Naive B cell (primary cell): ENCODE measurements around the gene PPP4C. TPM values are rescaled to one million over a fixed set of nuclear protein-coding genes. Genes with fewer than 3 reads are reported as not detected.

Experiments
- ATAC-seq, 2 donors: fragments of 150-1000 bp; cut with Tn5 transposase; 2 replicates each; pipeline ENCODE4 v1.10.0; 2021; ENCODE audit warnings: low read depth in 2 of 2, mild to moderate bottlenecking in 2 of 2, moderate library complexity in 2 of 2
- DNase-seq: peaks from one replicate; pipeline ENCODE4 v3.0.0; 2022
- H3K27ac Mint-ChIP-seq, 6 donors: one replicate each; pipeline ENCODE4 v1.8.0; 2020 to 2022; ENCODE audit warnings: mild to moderate bottlenecking in 6 of 6, mixed read lengths in 6 of 6, moderate library complexity in 5 of 6, inconsistent platforms in 2 of 6
- H3K27me3 Mint-ChIP-seq, 3 donors: one replicate each; pipeline ENCODE4 v1.8.0; 2021 to 2022; ENCODE audit warnings: mixed read lengths in 3 of 3, mild to moderate bottlenecking in 1 of 3
- H3K36me3 Mint-ChIP-seq, 2 donors: one replicate each; pipeline ENCODE4 v1.8.0; 2020 to 2022; ENCODE audit warnings: mixed read lengths in 2 of 2, inconsistent platforms in 1 of 2, mild to moderate bottlenecking in 1 of 2
- H3K4me1 Mint-ChIP-seq, 3 donors: one replicate each; pipeline ENCODE4 v1.8.0; 2020 to 2022; ENCODE audit warnings: mixed read lengths in 3 of 3, inconsistent platforms in 1 of 3, mild to moderate bottlenecking in 1 of 3, moderate library complexity in 1 of 3
- H3K4me3 Mint-ChIP-seq, 8 donors: one replicate each; pipeline ENCODE4 v1.8.0; 2020 to 2022; ENCODE audit warnings: mild to moderate bottlenecking in 8 of 8, mixed read lengths in 8 of 8, moderate library complexity in 8 of 8, inconsistent platforms in 2 of 8
- H3K9me3 Mint-ChIP-seq, 7 donors: one replicate each; pipeline ENCODE4 v1.8.0; 2020 to 2022; ENCODE audit warnings: mixed read lengths in 7 of 7, mild to moderate bottlenecking in 5 of 7, inconsistent platforms in 2 of 7, moderate library complexity in 1 of 7
- polyA plus RNA-seq, 6 donors: library from polyadenylated mRNA; unstranded; fragments of 300-500 nt; fragmentation: Illumina TruSeq; gene quantifications; one replicate each; pipeline ENCODE4 v1.2.3, GENCODE V29; 2021; ENCODE audit warnings: low read depth in 6 of 6

Gene PPP4C
- polyA plus RNA-seq, 6 donors from 2014 or later, result 180 to 273 (median 206) TPM

- ATAC-seq (no peak), DNase-seq (no peak)
- Mint-ChIP-seq H3K36me3 (no peaks in the 10 kb centered on the region), H3K4me1 (peaks cover 6 to 9% (median 6%) of the 10 kb centered on the region in 3 donors), H3K27ac (no peak overlapping the region), H3K27me3 (peaks cover 0 to 12% (median 3%) of the 10 kb centered on the region in 3 donors), H3K4me3 (peak overlapping the region in 1 of 8 donors; percentile 53), H3K9me3 (no peaks in the 10 kb centered on the region)
Measured at GRCh38 chr16:30041841-30042240, 34.0 kb upstream of the PPP4C start.

GRCh38 chr16:30046178-30046577 lies 29.6 kb upstream of the PPP4C start:
- Mint-ChIP-seq H3K4me3 (no peak overlapping the region), H3K9me3 (no peaks in the 10 kb centered on the region), H3K36me3 (no peaks in the 10 kb centered on the region), H3K27me3 (peaks cover 0 to 12% (median 3%) of the 10 kb centered on the region in 3 donors), H3K27ac (no peak overlapping the region), H3K4me1 (peaks cover 0 to 5% (median 0%) of the 10 kb centered on the region in 3 donors)
- DNase-seq (no peak), ATAC-seq (no peak)

GRCh38 chr16:30046588-30046987 lies 29.2 kb upstream of the PPP4C start:
- Mint-ChIP-seq H3K9me3 (no peaks in the 10 kb centered on the region), H3K27ac (no peak overlapping the region), H3K4me3 (no peak overlapping the region), H3K27me3 (peaks cover 0 to 12% (median 3%) of the 10 kb centered on the region in 3 donors), H3K36me3 (no peaks in the 10 kb centered on the region), H3K4me1 (peaks cover 0 to 5% (median 2%) of the 10 kb centered on the region in 3 donors)
- DNase-seq (no peak), ATAC-seq (no peak)

GRCh38 chr16:30049871-30050270 lies 25.9 kb upstream of the PPP4C start:
- ATAC-seq (no peak), DNase-seq (no peak)
- Mint-ChIP-seq H3K36me3 (no peaks in the 10 kb centered on the region), H3K4me1 (peaks cover 10 to 19% (median 15%) of the 10 kb centered on the region in 3 donors), H3K27me3 (peaks cover 0 to 9% (median 3%) of the 10 kb centered on the region in 3 donors), H3K9me3 (no peaks in the 10 kb centered on the region), H3K27ac (no peak overlapping the region), H3K4me3 (no peak overlapping the region)

DNA sequence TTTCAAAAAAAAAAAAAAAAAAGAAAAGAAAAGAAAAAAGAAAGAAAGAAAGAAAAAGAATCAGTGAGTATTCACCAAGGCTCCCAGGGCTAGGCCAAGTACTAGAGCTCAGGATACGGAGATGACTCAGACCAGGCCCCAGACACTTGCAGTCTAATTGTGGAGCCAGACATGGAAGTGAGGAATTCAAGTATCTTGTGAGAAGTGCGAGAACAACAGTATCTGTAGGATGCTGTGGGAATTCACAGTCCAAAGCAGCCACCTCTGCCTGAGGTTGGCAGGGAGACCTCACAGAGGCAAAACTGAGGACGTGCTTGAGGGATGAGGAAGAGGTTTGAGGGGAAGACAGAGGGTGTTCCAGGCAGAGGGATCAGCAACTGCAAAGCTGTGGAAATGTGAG lies 24.3 kb upstream of the PPP4C start:
- Mint-ChIP-seq H3K4me3 (peak overlapping the region in 7 of 8 donors; percentile 9 to 79 (median 61)), H3K27ac (peak overlapping the region in 3 of 6 donors; percentile 22 to 82 (median 50)), H3K27me3 (no peaks in the 10 kb centered on the region), H3K4me1 (peaks cover 10 to 23% (median 10%) of the 10 kb centered on the region in 3 donors), H3K36me3 (no peaks in the 10 kb centered on the region), H3K9me3 (no peaks in the 10 kb centered on the region)
- no peak for DNase-seq
- ATAC-seq, result no peak

GRCh38 chr16:30052671-30053372 lies 23.0 kb upstream of the PPP4C start:
- peaks cover 10 to 23% (median 10%) of the 10 kb centered on the region in 3 donors for H3K4me1 Mint-ChIP-seq
- H3K36me3 Mint-ChIP-seq, result no peaks in the 10 kb centered on the region
- no peaks in the 10 kb centered on the region for H3K27me3 Mint-ChIP-seq
- peak overlapping the region; percentile 85 to 94 (median 89) for H3K4me3 Mint-ChIP-seq
- DNase-seq (peak; percentile 81), ATAC-seq (peak; percentile 76 to 88)
- H3K9me3 Mint-ChIP-seq, result no peaks in the 10 kb centered on the region
- peak overlapping the region in 5 of 6 donors; percentile 42 to 90 (median 83) for H3K27ac Mint-ChIP-seq

- Mint-ChIP-seq H3K27me3 (no peaks in the 10 kb centered on the region), H3K27ac (peak overlapping the region in 4 of 6 donors; percentile 57 to 91 (median 79)), H3K4me1 (peaks cover 10 to 23% (median 10%) of the 10 kb centered on the region in 3 donors), H3K4me3 (peak overlapping the region; percentile 68 to 93 (median 88)), H3K9me3 (no peaks in the 10 kb centered on the region), H3K36me3 (no peaks in the 10 kb centered on the region)
- DNase-seq, result no peak
- ATAC-seq, result peak; percentile 14 to 17
Measured at GRCh38 chr16:30053376-30054015, 22.3 kb upstream of the PPP4C start.

- ATAC-seq (no peak), DNase-seq (no peak)
- Mint-ChIP-seq H3K27me3 (no peaks in the 10 kb centered on the region), H3K27ac (peak overlapping the region in 2 of 6 donors; percentile 49 to 76), H3K4me3 (peak overlapping the region in 7 of 8 donors; percentile 51 to 93 (median 68)), H3K4me1 (peaks cover 10 to 23% (median 10%) of the 10 kb centered on the region in 3 donors), H3K9me3 (no peaks in the 10 kb centered on the region), H3K36me3 (no peaks in the 10 kb centered on the region)
Measured at GRCh38 chr16:30054451-30054850, 21.3 kb upstream of the PPP4C start.

- Mint-ChIP-seq H3K9me3 (no peaks in the 10 kb centered on the region), H3K36me3 (no peaks in the 10 kb centered on the region), H3K27me3 (no peaks in the 10 kb centered on the region), H3K27ac (peak overlapping the region in 1 of 6 donors; percentile 32), H3K4me3 (peak overlapping the region in 5 of 8 donors; percentile 15 to 77 (median 52)), H3K4me1 (peaks cover 10 to 23% (median 10%) of the 10 kb centered on the region in 3 donors)
- DNase-seq (no peak), ATAC-seq (peak; percentile 31 to 50)
Measured at GRCh38 chr16:30054959-30055553, 20.7 kb upstream of the PPP4C start.

DNA sequence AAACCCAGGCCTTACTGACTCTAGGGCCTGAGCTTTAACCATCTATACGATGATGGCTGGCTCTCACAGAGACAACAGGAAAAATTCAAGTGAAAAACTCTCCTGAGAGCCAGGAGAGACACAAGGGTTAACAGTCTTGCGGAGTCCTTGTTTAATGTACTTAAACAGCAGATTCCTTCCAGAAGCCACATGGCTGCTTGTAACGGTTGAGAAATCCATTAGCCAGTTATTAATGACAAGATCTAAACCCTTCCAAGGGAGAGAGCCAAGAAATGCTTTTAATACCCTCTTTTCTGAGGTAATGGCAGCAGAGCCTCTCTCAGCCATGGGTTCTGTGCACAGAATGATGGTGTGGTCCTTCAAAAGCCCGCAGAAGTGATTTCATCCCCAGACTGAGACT lies 15.4 kb upstream of the PPP4C start:
- ATAC-seq (no peak), DNase-seq (no peak)
- Mint-ChIP-seq H3K4me3 (no peak overlapping the region), H3K27me3 (no peaks in the 10 kb centered on the region), H3K9me3 (no peaks in the 10 kb centered on the region), H3K4me1 (peaks cover 5 to 17% (median 13%) of the 10 kb centered on the region in 3 donors), H3K27ac (no peak overlapping the region), H3K36me3 (no peaks in the 10 kb centered on the region)

DNA sequence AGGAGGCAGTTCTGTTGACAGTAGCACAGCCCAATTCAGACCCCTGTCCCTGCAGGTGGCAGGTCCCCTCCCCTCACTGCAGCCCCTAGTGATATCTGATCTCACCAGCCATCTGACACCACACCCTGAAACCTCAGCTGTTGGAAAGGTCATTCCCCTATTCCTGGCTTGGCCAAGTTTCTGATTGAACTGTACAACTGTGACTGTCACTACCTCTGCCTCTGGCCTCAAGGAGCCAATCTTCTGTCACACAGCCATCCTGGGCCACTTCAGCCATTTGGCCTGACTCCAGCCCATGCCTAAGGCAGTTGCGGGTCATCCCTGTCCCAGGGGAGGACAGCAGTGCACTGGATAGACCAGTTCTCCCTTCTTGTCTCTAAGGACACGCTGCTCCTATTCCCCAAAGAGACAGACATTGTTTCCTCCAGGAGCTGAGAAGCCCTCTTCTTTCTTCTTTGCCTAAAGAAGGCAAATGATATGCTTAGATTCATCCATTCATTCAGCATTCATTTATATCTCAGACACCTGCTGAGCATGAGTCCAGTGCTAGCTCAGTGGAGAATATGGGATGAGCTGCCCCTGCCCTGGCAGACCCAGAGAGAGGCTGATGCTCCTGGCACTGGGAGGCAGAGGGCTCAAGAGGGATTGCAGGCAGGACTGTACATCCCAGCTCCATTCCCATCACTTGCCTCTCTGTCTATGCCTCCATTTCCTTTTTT lies 14.8 kb upstream of the PPP4C start:
- Mint-ChIP-seq H3K4me3 (peak overlapping the region in 1 of 8 donors; percentile 29), H3K27ac (no peak overlapping the region), H3K9me3 (no peaks in the 10 kb centered on the region), H3K4me1 (peaks cover 5 to 17% (median 13%) of the 10 kb centered on the region in 3 donors), H3K27me3 (no peaks in the 10 kb centered on the region), H3K36me3 (no peaks in the 10 kb centered on the region)
- no peak for DNase-seq
- ATAC-seq, result no peak

- Mint-ChIP-seq H3K9me3 (no peaks in the 10 kb centered on the region), H3K27ac (peak overlapping the region; percentile 3 to 99 (median 73)), H3K4me1 (peaks cover 18 to 30% (median 29%) of the 10 kb centered on the region in 3 donors), H3K4me3 (peak overlapping the region; percentile 25 to 100 (median 97)), H3K27me3 (no peaks in the 10 kb centered on the region), H3K36me3 (no peaks in the 10 kb centered on the region)
- no peak for DNase-seq
- ATAC-seq, result no peak
Measured at GRCh38 chr16:30063278-30063892, 12.4 kb upstream of the PPP4C start.
